A673 (cell line): ENCODE data around the gene HEBP1.

Experiments used
- CTCF ChIP-seq: fragments of 300-800, 200-600 bp; sonication (generic); conservative IDR thresholded peaks from 2 replicates; pipeline ENCODE4 v1.5.1; 2017; ENCODE audit warnings: low read depth, mild to moderate bottlenecking, antibody characterized with exemption, low read length, moderate library complexity, mixed read lengths
- EZH2 ChIP-seq: fragments of 200-600 bp; sonication (generic); IDR thresholded peaks from 2 replicates; pipeline ENCODE4 v1.6.1; 2017; ENCODE audit warnings: borderline replicate concordance, low read depth, mild to moderate bottlenecking, mixed read lengths, antibody characterized with exemption, low read length; ENCODE audit not compliant: poor library complexity, severe bottlenecking

- TF ChIP-seq CTCF (no peak), EZH2 (no peak)
Observed at GRCh38 chr12:12979731-12980259, 20.3 kb downstream of the HEBP1 start.
